Ovary (tissue), 9 donors: ENCODE data around the gene MTFR2. TPM values are rescaled to one million over a fixed set of nuclear protein-coding genes. Genes with fewer than 3 reads are reported as not detected.

Experiments used
- DNase-seq, 5 donors: peaks; one replicate each; pipeline ENCODE4 v3.0.0-alpha.2; 2019 to 2020
- H3K27ac ChIP-seq, 2 donors: fragments of 200-600 bp; one replicate each; pipeline versions ENCODE4 v1.5.1 to v1.8.0; 2019 to 2022
- H3K27me3 ChIP-seq: fragments of 200-600 bp; one replicate; pipeline ENCODE4 v1.8.0; 2022
- H3K36me3 ChIP-seq: fragments of 200-600 bp; sonication (generic); one replicate; pipeline ENCODE4 v1.5.1; 2019
- H3K4me1 ChIP-seq: one replicate; pipeline ENCODE4 v1.8.1; 2013; ENCODE audit warnings: mild to moderate bottlenecking, moderate library complexity; ENCODE audit not compliant: insufficient read depth
- H3K4me3 ChIP-seq: fragments of 200-600 bp; sonication (generic); one replicate; pipeline ENCODE4 v1.5.1; 2017
- H3K9me3 ChIP-seq, 2 donors: fragments of 200-600 bp in 1 of 2; sonication (generic) in 1 of 2; one replicate each; pipeline versions ENCODE4 v1.5.1 to v1.8.1; 2013 to 2019; ENCODE audit warnings: mild to moderate bottlenecking in 1 of 2, moderate library complexity in 1 of 2
- EP300 ChIP-seq: sonication (generic); formaldehyde crosslinking; IDR thresholded peaks from one replicate; pipeline ENCODE4 v1.6.1; 2017; ENCODE audit warnings: antibody characterized with exemption
- POLR2A ChIP-seq: fragments of 450-650 bp; IDR thresholded peaks from one replicate; pipeline ENCODE4 v1.6.1; 2017; ENCODE audit warnings: antibody characterized with exemption, mild to moderate bottlenecking, moderate library complexity
- WGBS, 3 donors: extraction: QIAGEN DNeasy Blood & Tissue Kit in 1 of 3; methylation state at CpG; one replicate each; pipeline versions ENCODE4 v1.1.5 to v1.1.7; 2013 to 2017; 5-methylcytosine and 5-hydroxymethylcytosine counted together
- intact Hi-C, 4 donors: fragments of 100-400 bp; cut with DNase I; formaldehyde crosslinking; loops; one replicate each; pipeline versions ENCODE4 v1.11.0 to v1.15.1; 2022 to 2023
- polyA plus RNA-seq, 2 donors: library from polyadenylated mRNA; stranded (reverse); fragments of 200-250 nt in 1 of 2; fragments of 350-450 nt in 1 of 2; fragmentation: Illumina TruSeq in 1 of 2; extraction: RNeasy Lipid Tissue Mini Kit (QIAGEN cat#74804) in 1 of 2; gene quantifications; one replicate each; pipeline ENCODE4 v1.2.3, GENCODE V29; 2013 to 2014
- total RNA-seq, 7 donors: library from RNA; depleted of rRNA in 2 of 7; stranded (reverse); fragments of >200 nt in 2 of 7; fragmentation: NEBNext Ultra II Directional in 3 of 7; extraction: Animal tissue kit (Norgen Biotek cat#: 25700) in 3 of 7; gene quantifications; one replicate each; pipeline versions ENCODE4 v1.1.0 to v1.2.4, GENCODE V29; 2016 to 2023
- TF ChIP-seq, protein P1 (sequence below), 3 donors: fragments of 450-650 bp in 2 of 3; fragments of 200-600 bp in 1 of 3; IDR thresholded peaks; one replicate each; pipeline versions ENCODE4 v1.5.1 to v1.8.0; 2016 to 2022; ENCODE audit warnings: antibody characterized with exemption in 3 of 3, mild to moderate bottlenecking in 1 of 3
- donor health status: DM: no; HTN: no; CAD: no; lungs with moderate emphysema.
- donor health status: DM: no; HTN: no; CAD: no.
- donor health status: Bipolar disorder and iron deficiency.
- donor health status: DM: yes; HTN: yes; CAD: no.
- donor health status: DM: no; HTN: no; CAD: no.
- donor health status: DM: yes; HTN: yes; CAD: no.

MTFR2 gene
- total and polyA plus RNA-seq, 9 donors = 0.25 to 0.75 (median 0.43) TPM; not detected in 3

GRCh38 chr6:136249336-136249735 lies 775 bp downstream of the MTFR2 start:
- intact Hi-C loops = no loop called here
- 23 to 27% (median 23%) methylated on average over 6 of the region's 6 CpGs for WGBS, 3 donors
- Histone ChIP-seq H3K9me3 (no peaks in the 10 kb centered on the region), H3K4me1 (peaks cover 3% of the 10 kb centered on the region), H3K27ac (no peak overlapping the region), H3K4me3 (peak overlapping the region; percentile 60), H3K27me3 (no peaks in the 10 kb centered on the region), H3K36me3 (no peaks in the 10 kb centered on the region)
- TF ChIP-seq, protein P1, sequence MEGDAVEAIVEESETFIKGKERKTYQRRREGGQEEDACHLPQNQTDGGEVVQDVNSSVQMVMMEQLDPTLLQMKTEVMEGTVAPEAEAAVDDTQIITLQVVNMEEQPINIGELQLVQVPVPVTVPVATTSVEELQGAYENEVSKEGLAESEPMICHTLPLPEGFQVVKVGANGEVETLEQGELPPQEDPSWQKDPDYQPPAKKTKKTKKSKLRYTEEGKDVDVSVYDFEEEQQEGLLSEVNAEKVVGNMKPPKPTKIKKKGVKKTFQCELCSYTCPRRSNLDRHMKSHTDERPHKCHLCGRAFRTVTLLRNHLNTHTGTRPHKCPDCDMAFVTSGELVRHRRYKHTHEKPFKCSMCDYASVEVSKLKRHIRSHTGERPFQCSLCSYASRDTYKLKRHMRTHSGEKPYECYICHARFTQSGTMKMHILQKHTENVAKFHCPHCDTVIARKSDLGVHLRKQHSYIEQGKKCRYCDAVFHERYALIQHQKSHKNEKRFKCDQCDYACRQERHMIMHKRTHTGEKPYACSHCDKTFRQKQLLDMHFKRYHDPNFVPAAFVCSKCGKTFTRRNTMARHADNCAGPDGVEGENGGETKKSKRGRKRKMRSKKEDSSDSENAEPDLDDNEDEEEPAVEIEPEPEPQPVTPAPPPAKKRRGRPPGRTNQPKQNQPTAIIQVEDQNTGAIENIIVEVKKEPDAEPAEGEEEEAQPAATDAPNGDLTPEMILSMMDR (IDR thresholded peaks at IDR 0.05) = no peak
- no peak for TF ChIP-seq POLR2A
- DNase-seq = no peak

DNA sequence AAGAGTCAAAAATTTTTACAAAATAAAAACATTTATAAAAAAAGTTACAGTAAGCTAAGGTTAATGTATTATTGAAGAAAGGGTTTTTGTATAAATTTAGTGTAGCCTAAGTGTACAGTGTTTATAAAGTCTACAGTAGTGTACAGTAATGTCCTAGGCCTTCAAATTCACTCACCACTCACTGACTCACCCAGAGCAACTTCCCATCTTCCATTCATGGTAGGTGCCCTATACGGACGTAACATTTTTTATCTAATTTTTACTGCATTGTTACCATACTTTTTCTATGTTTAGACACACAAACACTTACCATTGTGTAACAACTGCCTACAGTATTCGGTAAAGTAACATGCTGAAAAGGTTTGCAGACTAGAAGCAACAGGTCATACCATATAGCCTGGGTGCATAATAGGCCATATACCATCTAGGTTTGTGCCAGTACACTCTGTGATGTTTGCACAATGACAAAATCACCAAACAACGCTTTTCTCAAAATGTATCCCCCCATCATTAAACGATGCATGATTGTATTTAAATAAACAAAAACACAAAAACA lies 6.0 kb downstream of the MTFR2 start:
- DNase-seq = no peak
- no peak overlapping the region for H3K4me3 ChIP-seq
- no peaks in the 10 kb centered on the region for H3K4me1 ChIP-seq
- no peaks in the 10 kb centered on the region for H3K27me3 ChIP-seq
- no peak for TF ChIP-seq POLR2A
- TF ChIP-seq, protein P1 (IDR thresholded peaks at IDR 0.05) = no peak
- no peak for TF ChIP-seq EP300
- WGBS, 3 donors = 87 to 90% (median 89%) methylated on average over 5 of the region's 5 CpGs
- H3K36me3 ChIP-seq = no peaks in the 10 kb centered on the region
- intact Hi-C loops = no loop called here
- H3K27ac ChIP-seq = no peak overlapping the region
- H3K9me3 ChIP-seq = no peaks in the 10 kb centered on the region

DNA sequence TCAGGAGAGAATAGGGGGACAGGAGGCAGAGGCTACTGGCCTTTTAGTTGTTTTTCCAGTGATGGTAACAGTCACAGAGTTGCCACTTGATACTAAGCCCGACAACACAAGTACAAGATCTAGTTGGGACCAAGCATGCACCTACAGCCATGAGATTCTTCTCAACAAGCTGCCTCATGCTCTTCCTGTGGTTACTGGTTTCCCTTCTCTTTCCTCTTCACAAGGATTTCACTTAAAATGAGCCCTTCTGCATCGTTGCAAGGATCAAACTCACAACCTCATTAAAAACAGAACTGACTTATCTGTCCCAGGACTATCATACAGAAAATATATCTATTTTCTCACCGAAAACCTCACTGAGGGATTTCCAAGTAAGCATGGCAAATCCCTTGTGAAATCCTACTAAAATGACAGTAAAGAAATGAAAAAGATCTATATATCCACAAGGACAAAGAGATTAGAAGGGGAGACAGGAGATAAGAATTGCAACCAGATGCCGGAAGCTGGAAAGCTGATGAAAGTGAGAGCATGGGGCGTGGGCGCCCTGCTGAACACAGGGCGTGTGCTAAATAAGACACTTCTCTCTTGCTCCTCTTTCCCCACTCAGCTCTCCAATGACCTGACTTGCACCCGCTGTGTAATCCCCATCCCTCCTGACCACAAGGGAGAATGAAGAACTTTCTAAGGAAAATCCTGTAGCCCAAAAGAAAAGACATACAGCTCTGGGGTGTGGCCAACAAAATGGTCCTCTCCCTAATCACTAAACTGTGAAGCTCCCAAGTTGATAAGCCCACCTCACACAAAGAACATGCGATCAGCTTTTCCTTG lies 13.4 kb downstream of the MTFR2 start:
- WGBS, 3 donors = 75 to 81% (median 81%) methylated on average over 9 of the region's 9 CpGs
- Histone ChIP-seq H3K4me1 (no peaks in the 10 kb centered on the region), H3K27ac (no peak overlapping the region), H3K4me3 (no peak overlapping the region), H3K9me3 (no peaks in the 10 kb centered on the region), H3K27me3 (no peaks in the 10 kb centered on the region), H3K36me3 (no peaks in the 10 kb centered on the region)
- DNase-seq = no peak
- intact Hi-C loops = no loop called here
- TF ChIP-seq, protein P1 (IDR thresholded peaks at IDR 0.05) = no peak
- TF ChIP-seq POLR2A (no peak), EP300 (no peak)

GRCh38 chr6:136235233-136235564 lies 14.9 kb downstream of the MTFR2 start:
- TF ChIP-seq, protein P1 (IDR thresholded peaks at IDR 0.05) = no peak
- TF ChIP-seq EP300 (no peak), POLR2A (no peak)
- H3K27ac ChIP-seq = no peak overlapping the region
- no peaks in the 10 kb centered on the region for H3K36me3 ChIP-seq
- H3K4me1 ChIP-seq = no peaks in the 10 kb centered on the region
- H3K27me3 ChIP-seq = no peaks in the 10 kb centered on the region
- no peak for DNase-seq
- H3K9me3 ChIP-seq = no peaks in the 10 kb centered on the region
- WGBS, 3 donors = 80 to 81% (median 80%) methylated on average over 4 of the region's 4 CpGs
- intact Hi-C loops = no loop called here
- no peak overlapping the region for H3K4me3 ChIP-seq
